Measurements from ENCODE around the gene LRRC49. TPM values are rescaled to one million over a fixed set of nuclear protein-coding genes. Genes with fewer than 3 reads are reported as not detected.

Gene LRRC49
- total and polyA plus RNA-seq, 2 donors (not counting 3 experiments of a cell fraction or from before 2014, with no cell fraction given), result 3.0 to 6.6 TPM

- H3K27ac ChIP-seq (ENCODE audit: insufficient read depth, low read depth, low read length), result no peak overlapping the region
- H3K27me3 ChIP-seq (ENCODE audit: control insufficient read depth in 2 of 2, insufficient read depth in 2 of 2, low read length in 2 of 2), result no peaks in the 10 kb centered on the region
- BruUV-seq (replicated peaks), result no TSS peak
- H3K9me3 ChIP-seq (replicated peaks; ENCODE audit: control insufficient read depth, insufficient read depth, low read length), result no peaks in the 10 kb centered on the region
- dilution Hi-C loops (cut with MboI; ENCODE audit: extremely low pct_ligation_motif_present, low sequenced_read_pairs) (no loop called here), intact Hi-C loops (cut with micrococcal nuclease) (loop anchor here (2.0 kb wide), 1 partner anchor 37 kb away; the partner anchor contains the start of genes LRRC49 and THAP10)
- no peak overlapping the region for H3K9ac ChIP-seq (replicated peaks; ENCODE audit: extremely low read depth, insufficient read depth, low read length)
- peak; percentile 12 for FAIRE-seq
- H3K4me2 ChIP-seq (ENCODE audit: insufficient read depth, low read length), result no peak overlapping the region
- TF ChIP-seq GATA2 (IDR thresholded peaks at IDR 0.05; ENCODE audit: insufficient read depth, insufficient read length, low read depth, low read length) (no peak), EZH2 (IDR thresholded peaks at IDR 0.05; ENCODE audit: borderline replicate concordance, low read depth, low read length, severe bottlenecking) (no peak), POLR2A (IDR thresholded peaks at IDR 0.05; ENCODE audit: low read depth, low read length) (no peak), JUN (IDR thresholded peaks at IDR 0.05; ENCODE audit: borderline replicate concordance, insufficient read depth, insufficient read length, low read depth) (no peak), MYC (IDR thresholded peaks at IDR 0.05; ENCODE audit: low read depth, low read length) (no peak), MAX (IDR thresholded peaks at IDR 0.05; ENCODE audit: insufficient read depth, insufficient read length) (no peak), CTCF (IDR thresholded peaks at IDR 0.05; ENCODE audit: extremely low read depth in 1 of 2, insufficient read depth in 1 of 2, low read depth in 1 of 2, low read length in 2 of 2) (no peak), FOS (IDR thresholded peaks at IDR 0.05; ENCODE audit: borderline replicate concordance, insufficient read depth, low read length) (no peak), POLR2AphosphoS5 (IDR thresholded peaks at IDR 0.05; ENCODE audit: insufficient read depth, low read depth, low read length) (no peak)
- H3K36me3 ChIP-seq (ENCODE audit: control insufficient read depth in 2 of 2, extremely low read depth in 1 of 2, insufficient read depth in 2 of 2, low read length in 2 of 2), result peaks cover 0 to 5% of the 10 kb centered on the region in 2 experiments
- H3K79me2 ChIP-seq (ENCODE audit: control insufficient read depth, insufficient read depth, low read length), result peaks cover 4% of the 10 kb centered on the region
- H3K9me1 ChIP-seq (replicated peaks; ENCODE audit: control insufficient read depth, extremely low read depth, insufficient read depth, low read length), result no peaks in the 10 kb centered on the region
- no peak overlapping the region for H2AFZ ChIP-seq (ENCODE audit: low read depth, low read length)
- peaks cover 26% of the 10 kb centered on the region for H3K4me1 ChIP-seq (ENCODE audit: control insufficient read depth, extremely low read depth, insufficient read depth, low read length)
- no peak for DNase-seq (ENCODE audit: low read depth, low spot score)
- ChIA-PET CTCF (interaction anchor here (1.4 to 9.2 kb wide), 4 partner anchors 19 to 44 kb away, joined by 4 to 72 read pairs (median 10); partner anchors contain the start of genes LRRC49 and THAP10), POLR2A (no interaction called here)
- no peaks in the 10 kb centered on the region for H4K20me1 ChIP-seq (replicated peaks; ENCODE audit: control insufficient read depth, extremely low read depth, insufficient read depth, low read length)
- no peak overlapping the region for H3K4me3 ChIP-seq (replicated peaks in 1 of 3; ENCODE audit: insufficient read depth in 1 of 3, low read depth in 1 of 3, low read length in 3 of 3)
These were observed 36.9 kb upstream of the LRRC49 start for GRCh38 chr15:70855764-70856163.
